Inflammatory macrophage (primary cell): ENCODE data around the gene CHD2.
"Not testable (repeated sequence)": the region's sequence is repeated elsewhere in the genome, so short reads cannot be mapped to it uniquely, and the experiment has no call there.

Source experiments
- DNase-seq, 2 donors: peaks; one replicate each; pipeline ENCODE4 v3.0.0-alpha.2; 2020 to 2022

The CHD2 gene

GRCh38 chr15:93052090-93052879, 152.2 kb downstream of the CHD2 start:
- no peak for DNase-seq

- no peak for DNase-seq
Measured at GRCh38 chr15:93055211-93055610, 155.1 kb downstream of the CHD2 start.

GRCh38 chr15:93056836-93057235, 156.7 kb downstream of the CHD2 start:
- DNase-seq = no peak

GRCh38 chr15:93057618-93058017, 157.5 kb downstream of the CHD2 start:
- DNase-seq = no peak

GRCh38 chr15:93058128-93058527, 158.0 kb downstream of the CHD2 start:
- no peak for DNase-seq

- no peak for DNase-seq
Measured at GRCh38 chr15:93058904-93059427, 158.8 kb downstream of the CHD2 start.

- DNase-seq = no peak
Measured at GRCh38 chr15:93059442-93059841, 159.3 kb downstream of the CHD2 start.

- DNase-seq = no peak
Measured at GRCh38 chr15:93060336-93061248, 160.5 kb downstream of the CHD2 start.

GRCh38 chr15:93062628-93063261, 162.6 kb downstream of the CHD2 start:
- not testable (repeated sequence) for DNase-seq

GRCh38 chr15:93063262-93063671, 163.1 kb downstream of the CHD2 start:
- DNase-seq = no peak

- no peak for DNase-seq
Measured at GRCh38 chr15:93063796-93064690, 163.9 kb downstream of the CHD2 start.

GRCh38 chr15:93065641-93066045, 165.5 kb downstream of the CHD2 start:
- DNase-seq = no peak

GRCh38 chr15:93066224-93066681, 166.1 kb downstream of the CHD2 start:
- DNase-seq = no peak

- DNase-seq = peak in 1 of 2 donors; percentile 27
Measured at GRCh38 chr15:93066834-93067648, 166.9 kb downstream of the CHD2 start.

- no peak for DNase-seq
Measured at GRCh38 chr15:93067649-93068085, 167.5 kb downstream of the CHD2 start.

GRCh38 chr15:93068581-93069199, 168.6 kb downstream of the CHD2 start:
- no peak for DNase-seq

- DNase-seq = no peak
Measured at GRCh38 chr15:93070132-93070531, 170.0 kb downstream of the CHD2 start.

GRCh38 chr15:93070551-93071296, 170.6 kb downstream of the CHD2 start:
- DNase-seq = no peak

- DNase-seq = no peak
Measured at GRCh38 chr15:93071469-93071936, 171.4 kb downstream of the CHD2 start.
